HepG2 (cell line): ENCODE results near the gene GNL2. TPM values are rescaled to one million over a fixed set of nuclear protein-coding genes. Genes with fewer than 3 reads are reported as not detected.

Experiments used
- ATAC-seq: fragments of 200-7000 bp; cut with Tn5 transposase; 3 replicates; pipeline ENCODE4 v1.9.1; 2020; ENCODE audit warnings: mild to moderate bottlenecking, moderate library complexity
- BruUV-seq: library from RNA; stranded (reverse); fragments of 400-500 nt; replicated peaks from 2 replicates; lab custom pipeline; 2021; lab: Mats Ljungman, UMichigan
- CTCF ChIA-PET: fragments of 300-600 bp; formaldehyde crosslinking; extraction: SDS; loops from one replicate; lab custom pipeline; 2021; ENCODE audit warnings: low total read pairs, inconsistent platforms, low intra/inter-chr PET ratio; lab: Yijun Ruan, JAX
- POLR2A ChIA-PET: fragments of 350-600 bp; sonication (Branson Sonifier 250); formaldehyde crosslinking; loops from one replicate; lab custom pipeline; 2020; ENCODE audit warnings: antibody characterized with exemption, inconsistent platforms; lab: Yijun Ruan, JAX
- DNase-seq: peaks from one replicate; pipeline ENCODE4 v3.0.0-alpha.2; 2015; ENCODE audit warnings: low spot score
- FAIRE-seq: peaks from 3 replicates; lab custom pipeline; 2011; peaks lifted over from hg19 to GRCh38; lab: Jason Lieb, UNC
- H2AFZ ChIP-seq: one replicate; pipeline ENCODE4 v1.6.1; 2011; ENCODE audit warnings: low read length, inconsistent platforms
- H3K27ac ChIP-seq: fragments of 300-600 bp; 3 replicates; pipeline ENCODE4 v1.8.0; 2011; ENCODE audit warnings: mixed run types, mild to moderate bottlenecking, mixed read lengths, low read length, inconsistent platforms; ENCODE audit not compliant: insufficient read depth; ENCODE audit errors: extremely low read length
- H3K27me3 ChIP-seq, 2 experiments: fragments of 200-600 bp in 1 of 2; 2 replicates in 1 of 2; 3 replicates in 1 of 2; pipeline versions ENCODE4 v1.6.0 to v1.8.0; 2011; ENCODE audit warnings: low read length in 2 of 2, mild to moderate bottlenecking in 2 of 2, moderate library complexity in 2 of 2, inconsistent platforms in 1 of 2; ENCODE audit not compliant: insufficient read depth in 2 of 2, control insufficient read depth in 1 of 2
- H3K36me3 ChIP-seq, 2 experiments: fragments of 200-600 bp in 1 of 2; replicated peaks in 1 of 2; 2 replicates in 1 of 2; 3 replicates in 1 of 2; pipeline versions ENCODE4 v1.5.1 to v1.8.0; 2011; ENCODE audit warnings: low read length in 2 of 2, inconsistent platforms in 1 of 2; ENCODE audit not compliant: insufficient read depth in 2 of 2, control insufficient read depth in 1 of 2
- H3K4me1 ChIP-seq: 2 replicates; pipeline ENCODE4 v1.5.1; 2012; ENCODE audit warnings: low read length, inconsistent platforms; ENCODE audit not compliant: insufficient read depth
- H3K4me2 ChIP-seq: 2 replicates; pipeline ENCODE4 v1.6.0; 2011; ENCODE audit warnings: low read depth, low read length, inconsistent platforms
- H3K4me3 ChIP-seq, 3 experiments: fragments of 200-600 bp in 1 of 3; sonication (generic), shearing (Covaris generic) in 1 of 3; replicated peaks in 1 of 3; 2 replicates each; pipeline ENCODE4 v1.5.1; 2011 to 2016; ENCODE audit warnings: low read length in 3 of 3, inconsistent platforms in 2 of 3, low read depth in 2 of 3, mild to moderate bottlenecking in 2 of 3, control low read depth in 1 of 3, mixed read lengths in 1 of 3; ENCODE audit not compliant: insufficient read depth in 1 of 3
- H3K79me2 ChIP-seq: one replicate; pipeline ENCODE4 v1.6.1; 2011; ENCODE audit warnings: low read length, inconsistent platforms; ENCODE audit not compliant: insufficient read depth
- H3K9ac ChIP-seq: 2 replicates; pipeline ENCODE4 v1.6.0; 2011; ENCODE audit warnings: mild to moderate bottlenecking, low read depth, low read length, inconsistent platforms; ENCODE audit not compliant: insufficient read depth
- H3K9me3 ChIP-seq: 2 replicates; pipeline ENCODE4 v1.5.1; 2012; ENCODE audit warnings: mild to moderate bottlenecking, low read length
- H4K20me1 ChIP-seq: 2 replicates; pipeline ENCODE4 v1.6.0; 2011; ENCODE audit warnings: inconsistent platforms, mild to moderate bottlenecking, low read length, moderate library complexity; ENCODE audit not compliant: insufficient read depth
- ATRX ChIP-seq: sonication (generic); formaldehyde crosslinking; IDR thresholded peaks from 2 replicates; pipeline ENCODE4 v1.4.0; 2020; ENCODE audit warnings: missing genetic modification reagents, borderline replicate concordance
- CBFB ChIP-seq: sonication (generic); formaldehyde crosslinking; IDR thresholded peaks from 2 replicates; pipeline ENCODE4 v1.4.0; 2020; ENCODE audit warnings: missing genetic modification reagents
- HNRNPUL1 ChIP-seq: fragments of 200-400 bp; formaldehyde crosslinking; IDR thresholded peaks from 2 replicates; pipeline ENCODE4 v1.6.1; 2017; ENCODE audit warnings: low read depth, mild to moderate bottlenecking, low read length, moderate library complexity
- HOXD1 ChIP-seq: sonication (generic); formaldehyde crosslinking; IDR thresholded peaks from 2 replicates; pipeline ENCODE4 v1.5.0; 2020; ENCODE audit warnings: missing genetic modification reagents
- IKZF4 ChIP-seq: sonication (generic); formaldehyde crosslinking; IDR thresholded peaks from 2 replicates; pipeline ENCODE4 v1.5.1; 2020; ENCODE audit warnings: borderline replicate concordance, mild to moderate bottlenecking, low read depth, missing genetic modification reagents; ENCODE audit errors: not compliant biosample characterization
- MAFG ChIP-seq: sonication (generic); formaldehyde crosslinking; IDR thresholded peaks from 2 replicates; pipeline ENCODE4 v1.5.1; 2020; ENCODE audit warnings: mild to moderate bottlenecking, missing genetic modification reagents
- TIGD3 ChIP-seq: sonication (generic); formaldehyde crosslinking; IDR thresholded peaks from 2 replicates; pipeline ENCODE4 v1.5.1; 2020; ENCODE audit warnings: mild to moderate bottlenecking, missing genetic modification reagents, borderline replicate concordance
- ZNF121 ChIP-seq: sonication (generic); formaldehyde crosslinking; IDR thresholded peaks from 2 replicates; pipeline ENCODE4 v1.5.0; 2020; ENCODE audit warnings: mild to moderate bottlenecking, missing genetic modification reagents
- ZNF225 ChIP-seq: sonication (generic); formaldehyde crosslinking; IDR thresholded peaks from 2 replicates; pipeline ENCODE4 v1.4.0; 2020; ENCODE audit warnings: mild to moderate bottlenecking, missing genetic modification reagents
- ZNF607 ChIP-seq: sonication (generic); formaldehyde crosslinking; IDR thresholded peaks from 2 replicates; pipeline ENCODE4 v1.5.1; 2020; ENCODE audit warnings: missing genetic modification reagents, mild to moderate bottlenecking, borderline replicate concordance
- ZNF775 ChIP-seq: sonication (generic); formaldehyde crosslinking; IDR thresholded peaks from 2 replicates; pipeline ENCODE4 v1.4.0; 2020; ENCODE audit warnings: missing genetic modification reagents, mild to moderate bottlenecking, moderate library complexity, borderline replicate concordance
- ZNF883 ChIP-seq: sonication (generic); formaldehyde crosslinking; IDR thresholded peaks from 2 replicates; pipeline ENCODE4 v1.5.1; 2020; ENCODE audit warnings: mild to moderate bottlenecking, missing genetic modification reagents; ENCODE audit errors: not compliant biosample characterization
- WGBS: methylation state at CpG from one replicate; pipeline ENCODE4 v1.1.6; 2017; ENCODE audit warnings: low lambda C conversion rate; 5-methylcytosine and 5-hydroxymethylcytosine counted together
- in situ Hi-C: cut with HindIII; loops from 2 replicates; pipeline ENCODE4 v1.10.0; 2017; ENCODE audit warnings: low pct_unique_long_range_greater_than_20kb; ENCODE audit not compliant: extremely low pct_ligation_motif_present
- intact Hi-C: fragments of 100-400 bp; cut with micrococcal nuclease; formaldehyde crosslinking; loops from one replicate; pipeline ENCODE4 v1.10.0; 2022; ENCODE audit not compliant: unreplicated experiment
- polyA plus RNA-seq, 8 experiments: library from polyadenylated mRNA; depleted of rRNA in 3 of 8; stranded (reverse) in 7 of 8; unstranded in 1 of 8; fragments of >200 nt; fragmentation: Illumina TruSeq in 4 of 8; extraction: Trizol in 4 of 8; gene quantifications; 2 replicates each; pipeline versions ENCODE4 v1.2.1 to v1.2.3, GENCODE V29; 2011 to 2016; ENCODE audit warnings: low read depth in 4 of 8, missing spikeins in 1 of 8, mixed read lengths in 1 of 8; ENCODE audit not compliant: insufficient read depth in 1 of 8
- total RNA-seq, 5 experiments: library from RNA; depleted of rRNA; stranded (reverse); fragments of >200 nt; fragmentation: Illumina TruSeq; extraction: Trizol; gene quantifications; 2 replicates each; pipeline ENCODE4 v1.2.3, GENCODE V29; 2016; ENCODE audit warnings: low read depth in 1 of 5
- TF ChIP-seq, protein P1 (sequence below): sonication (generic); formaldehyde crosslinking; IDR thresholded peaks from 2 replicates; pipeline ENCODE4 v1.4.0; 2020; ENCODE audit warnings: missing genetic modification reagents
- TF ChIP-seq, protein P2 (sequence below): sonication (generic); formaldehyde crosslinking; IDR thresholded peaks from 2 replicates; pipeline ENCODE4 v1.8.0; 2022; ENCODE audit warnings: missing genetic modification reagents, mild to moderate bottlenecking, moderate library complexity, borderline replicate concordance
- TF ChIP-seq, protein P3 (sequence below): sonication (generic); formaldehyde crosslinking; IDR thresholded peaks from 2 replicates; pipeline ENCODE4 v1.5.1; 2020; ENCODE audit warnings: missing genetic modification reagents, mild to moderate bottlenecking, borderline replicate concordance

GNL2 gene
- total and polyA plus RNA-seq, 2 of the 13 experiments (the other 11 are each of a cell fraction or from before 2014, with no cell fraction given): 32.1 to 72.1 TPM

- Histone ChIP-seq H3K4me1 (peaks cover 7% of the 10 kb centered on the region; the same call in 1 of the 2 replicates), H4K20me1 (no peaks in the 10 kb centered on the region), H3K79me2 (no peaks in the 10 kb centered on the region), H3K9ac (no peak overlapping the region), H3K4me2 (no peak overlapping the region), H3K27me3 (peaks cover 7 to 69% of the 10 kb centered on the region in 2 experiments; a peak in 4 of 5 replicates), H2AFZ (no peak overlapping the region), H3K36me3 (no peaks in the 10 kb centered on the region), H3K9me3 (no peaks in the 10 kb centered on the region), H3K4me3 (no peak overlapping the region), H3K27ac (no peak overlapping the region)
- intact Hi-C loops (no loop called here), in situ Hi-C loops (loop anchor here (5.0 kb wide), 1 partner anchor 71 kb away; no protein-coding TSS in a partner anchor)
- CTCF ChIA-PET: interaction anchor here (4.2 kb wide), 1 partner anchor 76 kb away, joined by 56 read pairs; no protein-coding TSS in a partner anchor
- BruUV-seq: no TSS peak
- WGBS: 22% methylated on average over 9 of the region's 9 CpGs
- no peak for ATAC-seq
- POLR2A ChIA-PET: no interaction called here
- no peak for DNase-seq
- FAIRE-seq: no peak
- TF ChIP-seq TIGD3 (CRISPR knock-in tag) (no peak), HNRNPUL1 (no peak), MAFG (no peak), CBFB (CRISPR knock-in tag) (no peak), HOXD1 (CRISPR knock-in tag) (no peak), ZNF775 (no peak), ZNF225 (CRISPR knock-in tag) (no peak), IKZF4 (CRISPR knock-in tag) (no peak), ATRX (CRISPR knock-in tag) (no peak), ZNF121 (CRISPR knock-in tag) (no peak), ZNF883 (CRISPR knock-in tag) (no peak), ZNF607 (CRISPR knock-in tag) (no peak)
- TF ChIP-seq, protein P1, sequence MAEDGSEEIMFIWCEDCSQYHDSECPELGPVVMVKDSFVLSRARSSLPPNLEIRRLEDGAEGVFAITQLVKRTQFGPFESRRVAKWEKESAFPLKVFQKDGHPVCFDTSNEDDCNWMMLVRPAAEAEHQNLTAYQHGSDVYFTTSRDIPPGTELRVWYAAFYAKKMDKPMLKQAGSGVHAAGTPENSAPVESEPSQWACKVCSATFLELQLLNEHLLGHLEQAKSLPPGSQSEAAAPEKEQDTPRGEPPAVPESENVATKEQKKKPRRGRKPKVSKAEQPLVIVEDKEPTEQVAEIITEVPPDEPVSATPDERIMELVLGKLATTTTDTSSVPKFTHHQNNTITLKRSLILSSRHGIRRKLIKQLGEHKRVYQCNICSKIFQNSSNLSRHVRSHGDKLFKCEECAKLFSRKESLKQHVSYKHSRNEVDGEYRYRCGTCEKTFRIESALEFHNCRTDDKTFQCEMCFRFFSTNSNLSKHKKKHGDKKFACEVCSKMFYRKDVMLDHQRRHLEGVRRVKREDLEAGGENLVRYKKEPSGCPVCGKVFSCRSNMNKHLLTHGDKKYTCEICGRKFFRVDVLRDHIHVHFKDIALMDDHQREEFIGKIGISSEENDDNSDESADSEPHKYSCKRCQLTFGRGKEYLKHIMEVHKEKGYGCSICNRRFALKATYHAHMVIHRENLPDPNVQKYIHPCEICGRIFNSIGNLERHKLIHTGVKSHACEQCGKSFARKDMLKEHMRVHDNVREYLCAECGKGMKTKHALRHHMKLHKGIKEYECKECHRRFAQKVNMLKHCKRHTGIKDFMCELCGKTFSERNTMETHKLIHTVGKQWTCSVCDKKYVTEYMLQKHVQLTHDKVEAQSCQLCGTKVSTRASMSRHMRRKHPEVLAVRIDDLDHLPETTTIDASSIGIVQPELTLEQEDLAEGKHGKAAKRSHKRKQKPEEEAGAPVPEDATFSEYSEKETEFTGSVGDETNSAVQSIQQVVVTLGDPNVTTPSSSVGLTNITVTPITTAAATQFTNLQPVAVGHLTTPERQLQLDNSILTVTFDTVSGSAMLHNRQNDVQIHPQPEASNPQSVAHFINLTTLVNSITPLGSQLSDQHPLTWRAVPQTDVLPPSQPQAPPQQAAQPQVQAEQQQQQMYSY: no peak
- TF ChIP-seq, protein P2, sequence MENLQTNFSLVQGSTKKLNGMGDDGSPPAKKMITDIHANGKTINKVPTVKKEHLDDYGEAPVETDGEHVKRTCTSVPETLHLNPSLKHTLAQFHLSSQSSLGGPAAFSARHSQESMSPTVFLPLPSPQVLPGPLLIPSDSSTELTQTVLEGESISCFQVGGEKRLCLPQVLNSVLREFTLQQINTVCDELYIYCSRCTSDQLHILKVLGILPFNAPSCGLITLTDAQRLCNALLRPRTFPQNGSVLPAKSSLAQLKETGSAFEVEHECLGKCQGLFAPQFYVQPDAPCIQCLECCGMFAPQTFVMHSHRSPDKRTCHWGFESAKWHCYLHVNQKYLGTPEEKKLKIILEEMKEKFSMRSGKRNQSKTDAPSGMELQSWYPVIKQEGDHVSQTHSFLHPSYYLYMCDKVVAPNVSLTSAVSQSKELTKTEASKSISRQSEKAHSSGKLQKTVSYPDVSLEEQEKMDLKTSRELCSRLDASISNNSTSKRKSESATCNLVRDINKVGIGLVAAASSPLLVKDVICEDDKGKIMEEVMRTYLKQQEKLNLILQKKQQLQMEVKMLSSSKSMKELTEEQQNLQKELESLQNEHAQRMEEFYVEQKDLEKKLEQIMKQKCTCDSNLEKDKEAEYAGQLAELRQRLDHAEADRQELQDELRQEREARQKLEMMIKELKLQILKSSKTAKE: no peak
- TF ChIP-seq, protein P3, sequence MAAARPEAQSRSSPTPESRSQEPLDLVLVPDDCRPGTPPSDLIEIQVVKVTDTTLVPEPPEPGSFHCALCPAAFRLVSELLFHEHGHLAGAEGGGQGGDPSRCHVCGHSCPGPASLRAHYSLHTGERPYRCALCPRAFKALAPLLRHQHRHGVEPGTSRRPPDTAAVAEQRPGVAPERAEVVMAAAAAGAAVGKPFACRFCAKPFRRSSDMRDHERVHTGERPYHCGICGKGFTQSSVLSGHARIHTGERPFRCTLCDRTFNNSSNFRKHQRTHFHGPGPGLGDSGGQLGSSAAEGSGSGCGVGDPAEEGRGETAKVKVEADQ (CRISPR knock-in tag): no peak
Observed at GRCh38 chr1:37605806-37606474, 10.2 kb upstream of the GNL2 start.
